Endothelial cell of umbilical vein (primary cell): ENCODE measurements around the gene PKP3. TPM values are rescaled to one million over a fixed set of nuclear protein-coding genes. Genes with fewer than 3 reads are reported as not detected.
A peak's percentile ranks its signal among the peaks of the same experiment; 100 is the strongest.

ENCODE experiments used
- BruUV-seq: library from RNA; stranded (reverse); fragments of 400-500 nt; replicated peaks from 2 replicates; lab custom pipeline; 2021; lab: Mats Ljungman, UMichigan
- CTCF ChIA-PET: fragments of 300-600, 350-600 bp; sonication (Branson Sonifier 250); formaldehyde crosslinking; loops from one replicate; lab custom pipeline; 2021; ENCODE audit warnings: antibody characterized with exemption, inconsistent platforms; lab: Charles Lee
- POLR2A ChIA-PET: fragments of 300-600, 350-600 bp; sonication (Branson Sonifier 250); formaldehyde crosslinking; loops from one replicate; lab custom pipeline; 2021; ENCODE audit warnings: antibody characterized with exemption, inconsistent platforms; lab: Charles Lee
- DNase-seq: peaks from one replicate; pipeline ENCODE4 v3.0.0-alpha.2; 2011; ENCODE audit warnings: low read depth, low spot score
- FAIRE-seq: peaks from 2 replicates; lab custom pipeline; 2011; peaks lifted over from hg19 to GRCh38; lab: Jason Lieb, UNC
- H2AFZ ChIP-seq: 2 replicates; pipeline ENCODE4 v1.6.0; 2012; ENCODE audit warnings: low read depth, low read length, control low read depth, inconsistent platforms
- H3K27ac ChIP-seq: 2 replicates; pipeline ENCODE4 v1.5.1; 2011; ENCODE audit warnings: low read depth, mild to moderate bottlenecking, control low read depth, low read length, moderate library complexity; ENCODE audit not compliant: insufficient read depth
- H3K27me3 ChIP-seq, 2 experiments: 2 replicates each; pipeline versions ENCODE4 v1.6.0 to v1.6.1; 2011; ENCODE audit warnings: low read length in 2 of 2, mixed read lengths in 1 of 2; ENCODE audit not compliant: control insufficient read depth in 2 of 2, insufficient read depth in 2 of 2
- H3K36me3 ChIP-seq, 2 experiments: 2 replicates in 1 of 2; 3 replicates in 1 of 2; pipeline ENCODE4 v1.5.1; 2011; ENCODE audit warnings: low read length in 2 of 2, mild to moderate bottlenecking in 1 of 2, moderate library complexity in 1 of 2; ENCODE audit not compliant: control insufficient read depth in 2 of 2, insufficient read depth in 2 of 2; ENCODE audit errors: extremely low read depth in 1 of 2
- H3K4me1 ChIP-seq: 3 replicates; pipeline ENCODE4 v1.5.1; 2011; ENCODE audit warnings: mild to moderate bottlenecking, low read length; ENCODE audit not compliant: control insufficient read depth, insufficient read depth; ENCODE audit errors: extremely low read depth
- H3K4me2 ChIP-seq: 2 replicates; pipeline ENCODE4 v1.6.1; 2011; ENCODE audit warnings: low read length, control low read depth, mixed read lengths; ENCODE audit not compliant: insufficient read depth
- H3K4me3 ChIP-seq, 3 experiments: fragments of 200-600 bp in 1 of 3; sonication (generic), shearing (Covaris generic) in 1 of 3; replicated peaks in 1 of 3; 2 replicates each; pipeline ENCODE4 v1.5.1; 2011 to 2016; ENCODE audit warnings: control low read depth in 3 of 3, low read length in 3 of 3, mild to moderate bottlenecking in 2 of 3, inconsistent platforms in 1 of 3, low read depth in 1 of 3, moderate library complexity in 1 of 3; ENCODE audit not compliant: insufficient read depth in 1 of 3
- H3K79me2 ChIP-seq: 2 replicates; pipeline ENCODE4 v1.6.0; 2012; ENCODE audit warnings: low read length, inconsistent platforms; ENCODE audit not compliant: control insufficient read depth, insufficient read depth
- H3K9ac ChIP-seq: replicated peaks from 2 replicates; pipeline ENCODE3; 2011; ENCODE audit warnings: low read length, control low read depth; ENCODE audit not compliant: insufficient read depth; ENCODE audit errors: extremely low read depth
- H3K9me1 ChIP-seq: replicated peaks from 3 replicates; pipeline ENCODE4 v1.6.0; 2011; ENCODE audit warnings: mild to moderate bottlenecking, low read length; ENCODE audit not compliant: control insufficient read depth, insufficient read depth; ENCODE audit errors: extremely low read depth
- H3K9me3 ChIP-seq: replicated peaks from 2 replicates; pipeline ENCODE4 v1.5.1; 2012; ENCODE audit warnings: low read length, inconsistent platforms; ENCODE audit not compliant: control insufficient read depth, insufficient read depth
- H4K20me1 ChIP-seq: replicated peaks from 2 replicates; pipeline ENCODE3; 2011; ENCODE audit warnings: mild to moderate bottlenecking, low read length; ENCODE audit not compliant: control insufficient read depth, insufficient read depth; ENCODE audit errors: extremely low read depth
- CTCF ChIP-seq, 2 donors: IDR thresholded peaks; 1 replicate in 1 of 2; 2 replicates in 1 of 2; pipeline ENCODE4 v1.5.1; 2011; ENCODE audit warnings: low read length in 2 of 2, mild to moderate bottlenecking in 2 of 2, moderate library complexity in 2 of 2, control low read depth in 1 of 2, inconsistent platforms in 1 of 2, low read depth in 1 of 2; ENCODE audit not compliant: insufficient read depth in 1 of 2; ENCODE audit errors: extremely low read depth in 1 of 2
- EZH2 ChIP-seq: IDR thresholded peaks from 2 replicates; pipeline ENCODE4 v1.6.1; 2012; ENCODE audit warnings: borderline replicate concordance, low read depth, mild to moderate bottlenecking, moderate library complexity, low read length, inconsistent platforms; ENCODE audit not compliant: severe bottlenecking
- FOS ChIP-seq: IDR thresholded peaks from 2 replicates; pipeline ENCODE4 v1.6.1; 2011; ENCODE audit warnings: mild to moderate bottlenecking, low read length, moderate library complexity, borderline replicate concordance; ENCODE audit not compliant: insufficient read depth
- POLR2A ChIP-seq: IDR thresholded peaks from 2 replicates; pipeline ENCODE4 v1.6.1; 2012; ENCODE audit warnings: low read depth, mild to moderate bottlenecking, control low read depth, low read length
- dilution Hi-C: fragments of 300-500 bp; cut with MboI; formaldehyde crosslinking; loops from one replicate; pipeline ENCODE4 v1.15.0; 2019; ENCODE audit warnings: low sequenced_read_pairs; ENCODE audit not compliant: extremely low pct_ligation_motif_present
- intact Hi-C: fragments of 100-400 bp; cut with micrococcal nuclease; formaldehyde crosslinking; loops from one replicate; pipeline ENCODE4 v1.10.0; 2022
- polyA plus RNA-seq, 4 experiments: library from polyadenylated mRNA; depleted of rRNA in 3 of 4; stranded (reverse) in 3 of 4; unstranded in 1 of 4; fragments of >200 nt; gene quantifications; 2 replicates each; pipeline versions ENCODE4 v1.2.1 to v1.2.3, GENCODE V29; 2011 to 2012; ENCODE audit warnings: missing spikeins in 1 of 4
- total RNA-seq: library from RNA; stranded (reverse); gene quantifications from 2 replicates; pipeline ENCODE4 v1.2.3, GENCODE V29; 2021

Gene PKP3
- total and polyA plus RNA-seq, 2 donors (not counting 3 experiments of a cell fraction or from before 2014, with no cell fraction given): 0.27 to 0.59 TPM

GRCh38 chr11:407651-408123 is 13.7 kb downstream of the PKP3 start:
- Histone ChIP-seq H3K9me1 (no peaks in the 10 kb centered on the region), H3K27ac (no peak overlapping the region), H3K4me3 (no peak overlapping the region), H3K27me3 (no peaks in the 10 kb centered on the region), H3K36me3 (no peaks in the 10 kb centered on the region), H2AFZ (peak overlapping the region; percentile 83), H3K9ac (no peak overlapping the region), H3K4me2 (no peak overlapping the region), H3K79me2 (no peaks in the 10 kb centered on the region), H3K4me1 (peaks cover 5% of the 10 kb centered on the region), H3K9me3 (no peaks in the 10 kb centered on the region), H4K20me1 (no peaks in the 10 kb centered on the region)
- intact Hi-C loops: loop anchor here (1.0 kb wide), 1 partner anchor 8 kb away; no protein-coding TSS in a partner anchor
- POLR2A ChIA-PET: interaction anchor here (0.9 kb wide), 1 partner anchor 200 kb away, joined by 3 read pairs; the partner anchor contains the start of genes BET1L and RIC8A
- DNase-seq: no peak
- no TSS peak for BruUV-seq
- FAIRE-seq: no peak
- dilution Hi-C loops: no loop called here
- TF ChIP-seq CTCF (IDR thresholded peaks at IDR 0.05; ENCODE audit: extremely low read depth in 1 of 2, insufficient read depth in 1 of 2, low read depth in 1 of 2, low read length in 2 of 2) (no peak), POLR2A (no peak), EZH2 (no peak), FOS (no peak)
- CTCF ChIA-PET: interaction anchor here (0.7 to 5.5 kb wide), 10 partner anchors 9 to 157 kb away, joined by 3 to 57 read pairs (median 4); partner anchors contain the start of genes PTDSS2 and RNH1
